H1 (cell line): ENCODE results near the gene RAB36. TPM values are rescaled to one million over a fixed set of nuclear protein-coding genes. Genes with fewer than 3 reads are reported as not detected.

Experiments
- CTCF ChIA-PET: fragments of 300-600 bp; sonication (Branson Sonifier 250); formaldehyde crosslinking; loops from one replicate; lab custom pipeline; 2021; ENCODE audit not compliant: partially characterized antibody; lab: Charles Lee
- POLR2A ChIA-PET: fragments of 300-600 bp; sonication (Branson Sonifier 250); formaldehyde crosslinking; loops from one replicate; lab custom pipeline; 2021; ENCODE audit warnings: inconsistent platforms; ENCODE audit not compliant: partially characterized antibody; lab: Charles Lee
- DNase-seq, 2 experiments: peaks; one replicate each; pipeline versions ENCODE4 v3.0.0 to v3.0.0-alpha.2; 2010 to 2022; ENCODE audit warnings: low spot score in 2 of 2, low read depth in 1 of 2, mixed read lengths in 1 of 2
- FAIRE-seq: peaks from 2 replicates; lab custom pipeline; 2011; peaks lifted over from hg19 to GRCh38; lab: Jason Lieb, UNC
- H2AFZ ChIP-seq: 2 replicates; pipeline ENCODE4 v1.8.1; 2012; ENCODE audit warnings: low read length, inconsistent platforms
- H2AK5ac ChIP-seq: 2 replicates; pipeline ENCODE4 v1.6.1; 2013; ENCODE audit warnings: low read depth, low read length
- H2BK120ac ChIP-seq: replicated peaks from 2 replicates; pipeline ENCODE3; 2013; ENCODE audit warnings: low read depth, low read length, inconsistent platforms
- H2BK12ac ChIP-seq: 2 replicates; pipeline ENCODE4 v1.6.1; 2013; ENCODE audit warnings: low read depth, low read length
- H2BK15ac ChIP-seq: 2 replicates; pipeline ENCODE4 v1.6.1; 2013; ENCODE audit warnings: low read length
- H2BK20ac ChIP-seq: 2 replicates; pipeline ENCODE4 v1.6.1; 2013; ENCODE audit warnings: low read length
- H2BK5ac ChIP-seq: 2 replicates; pipeline ENCODE4 v1.6.1; 2013; ENCODE audit warnings: low read depth, low read length
- H3K14ac ChIP-seq: 2 replicates; pipeline ENCODE4 v1.6.1; 2013; ENCODE audit warnings: inconsistent platforms; ENCODE audit not compliant: insufficient read length
- H3K18ac ChIP-seq: 2 replicates; pipeline ENCODE4 v1.6.1; 2013; ENCODE audit warnings: low read length; ENCODE audit errors: extremely low read depth
- H3K23ac ChIP-seq: 2 replicates; pipeline ENCODE4 v1.6.1; 2013; ENCODE audit warnings: inconsistent platforms; ENCODE audit not compliant: insufficient read length
- H3K23me2 ChIP-seq: 2 replicates; pipeline ENCODE4 v1.6.1; 2013; ENCODE audit warnings: low read depth, low read length
- H3K27ac ChIP-seq: 2 replicates; pipeline ENCODE4 v1.6.1; 2011; ENCODE audit warnings: low read depth, low read length, inconsistent platforms
- H3K27me3 ChIP-seq, 4 experiments: replicated peaks in 1 of 4; 1 replicate in 1 of 4; 2 replicates in 3 of 4; pipeline versions ENCODE4 v1.6.1 to v1.8.1; 2011 to 2013; ENCODE audit warnings: low read length in 3 of 4, mild to moderate bottlenecking in 3 of 4, inconsistent platforms in 2 of 4, mixed read lengths in 2 of 4, moderate library complexity in 1 of 4; ENCODE audit not compliant: control insufficient read depth in 3 of 4, insufficient read depth in 3 of 4; ENCODE audit errors: extremely low read depth in 1 of 4
- H3K36me3 ChIP-seq, 4 experiments: 2 replicates each; pipeline versions ENCODE4 v1.6.1 to v1.8.1; 2011 to 2013; ENCODE audit warnings: mild to moderate bottlenecking in 4 of 4, low read length in 3 of 4, moderate library complexity in 2 of 4, control low read depth in 1 of 4, inconsistent platforms in 1 of 4; ENCODE audit not compliant: insufficient read depth in 4 of 4, control insufficient read depth in 2 of 4
- H3K4ac ChIP-seq: replicated peaks from 2 replicates; pipeline ENCODE3; 2013; ENCODE audit warnings: low read length, low read depth, mixed read lengths, inconsistent platforms; ENCODE audit not compliant: insufficient read length
- H3K4me1 ChIP-seq, 4 experiments: replicated peaks in 1 of 4; 1 replicate in 1 of 4; 2 replicates in 3 of 4; pipeline versions ENCODE4 v1.6.1 to v1.8.1; 2011 to 2013; ENCODE audit warnings: low read length in 3 of 4, inconsistent platforms in 2 of 4, mixed read lengths in 1 of 4; ENCODE audit not compliant: insufficient read depth in 4 of 4, control insufficient read depth in 3 of 4
- H3K4me2 ChIP-seq, 2 experiments: 2 replicates each; pipeline versions ENCODE4 v1.6.1 to v1.8.1; 2011 to 2013; ENCODE audit warnings: low read depth in 2 of 2, low read length in 2 of 2, control low read depth in 1 of 2, inconsistent platforms in 1 of 2, mild to moderate bottlenecking in 1 of 2; ENCODE audit not compliant: insufficient read depth in 1 of 2
- H3K4me3 ChIP-seq, 4 experiments: fragments of 200-600, 300-600 bp in 1 of 4; sonication (generic), shearing (Covaris generic), sonication (Bioruptor Twin) in 1 of 4; 2 replicates each; pipeline versions ENCODE4 v1.5.1 to v1.8.1; 2011 to 2016; ENCODE audit warnings: low read length in 4 of 4, low read depth in 3 of 4, control low read depth in 2 of 4, inconsistent platforms in 2 of 4, mild to moderate bottlenecking in 2 of 4, mixed read lengths in 1 of 4, moderate library complexity in 1 of 4; ENCODE audit not compliant: insufficient read depth in 2 of 4; ENCODE audit errors: extremely low read depth in 1 of 4
- H3K56ac ChIP-seq: replicated peaks from 2 replicates; pipeline ENCODE3; 2013; ENCODE audit warnings: low read depth, mild to moderate bottlenecking, mixed read lengths, low read length, inconsistent platforms; ENCODE audit not compliant: insufficient read length
- H3K79me1 ChIP-seq: 2 replicates; pipeline ENCODE4 v1.6.1; 2013; ENCODE audit warnings: low read depth, low read length, control low read depth
- H3K79me2 ChIP-seq, 2 experiments: 2 replicates each; pipeline versions ENCODE4 v1.6.1 to v1.8.1; 2012 to 2013; ENCODE audit warnings: low read length in 2 of 2, mild to moderate bottlenecking in 2 of 2, inconsistent platforms in 1 of 2; ENCODE audit not compliant: insufficient read depth in 2 of 2, control insufficient read depth in 1 of 2
- H3K9ac ChIP-seq, 4 experiments: replicated peaks in 1 of 4; 1 replicate in 1 of 4; 2 replicates in 3 of 4; pipeline versions ENCODE4 v1.6.1 to v1.8.1; 2011 to 2013; ENCODE audit warnings: low read depth in 3 of 4, low read length in 3 of 4, control low read depth in 2 of 4, mild to moderate bottlenecking in 2 of 4, moderate library complexity in 2 of 4, inconsistent platforms in 1 of 4; ENCODE audit errors: extremely low read depth in 1 of 4
- H3K9me3 ChIP-seq, 2 experiments: 2 replicates each; pipeline versions ENCODE4 v1.6.1 to v1.8.1; 2012 to 2013; ENCODE audit warnings: mild to moderate bottlenecking in 2 of 2, moderate library complexity in 2 of 2, control low read depth in 1 of 2, inconsistent platforms in 1 of 2, low read depth in 1 of 2, low read length in 1 of 2, mixed read lengths in 1 of 2; ENCODE audit not compliant: insufficient read depth in 2 of 2
- H4K20me1 ChIP-seq, 2 experiments: replicated peaks in 1 of 2; 2 replicates each; pipeline versions ENCODE3 to v1.8.1; 2011 to 2013; ENCODE audit warnings: inconsistent platforms in 2 of 2, low read length in 2 of 2, mild to moderate bottlenecking in 1 of 2; ENCODE audit not compliant: insufficient read depth in 2 of 2, control insufficient read depth in 1 of 2
- H4K5ac ChIP-seq: 2 replicates; pipeline ENCODE4 v1.6.1; 2013; ENCODE audit warnings: low read length, low read depth, mixed read lengths, inconsistent platforms; ENCODE audit not compliant: insufficient read length
- H4K8ac ChIP-seq: 2 replicates; pipeline ENCODE4 v1.8.0; 2013; ENCODE audit warnings: mild to moderate bottlenecking, moderate library complexity, low read length, inconsistent platforms; ENCODE audit not compliant: insufficient read depth; ENCODE audit errors: extremely low read depth
- H4K91ac ChIP-seq: replicated peaks from 2 replicates; pipeline ENCODE3; 2013; ENCODE audit warnings: low read length, mixed read lengths, inconsistent platforms; ENCODE audit not compliant: insufficient read length
- ASH2L ChIP-seq: fragments of 200-600, 300-600 bp; sonication (generic); IDR thresholded peaks from one replicate; pipeline ENCODE4 v1.7.1; 2017; ENCODE audit warnings: low read length
- BACH1 ChIP-seq: IDR thresholded peaks from 2 replicates; pipeline ENCODE4 v1.6.1; 2012; ENCODE audit warnings: low read length, improper control_type of control experiment
- BCL11A ChIP-seq, 2 experiments: IDR thresholded peaks; one replicate each; pipeline ENCODE4 v1.6.1; 2011; ENCODE audit warnings: low read depth in 2 of 2, low read length in 2 of 2, mild to moderate bottlenecking in 2 of 2
- BRCA1 ChIP-seq: IDR thresholded peaks from 2 replicates; pipeline ENCODE4 v1.6.1; 2012; ENCODE audit warnings: low read depth, low read length, improper control_type of control experiment
- EP300 ChIP-seq, 2 experiments: IDR thresholded peaks; 1 replicate in 1 of 2; 2 replicates in 1 of 2; pipeline ENCODE4 v1.6.1; 2011 to 2012; ENCODE audit warnings: low read depth in 2 of 2, low read length in 2 of 2, mild to moderate bottlenecking in 2 of 2, borderline replicate concordance in 1 of 2, inconsistent platforms in 1 of 2, moderate library complexity in 1 of 2
- GABPA ChIP-seq: IDR thresholded peaks from 2 replicates; pipeline ENCODE4 v1.6.1; 2011; ENCODE audit warnings: mild to moderate bottlenecking, low read length, moderate library complexity, borderline replicate concordance; ENCODE audit not compliant: insufficient read depth
- GTF2F1 ChIP-seq: IDR thresholded peaks from 2 replicates; pipeline ENCODE4 v1.6.1; 2012; ENCODE audit warnings: low read depth, low read length, improper control_type of control experiment, borderline replicate concordance
- PHF8 ChIP-seq: fragments of 200-600 bp; sonication (generic); conservative IDR thresholded peaks from 2 replicates; pipeline ENCODE4 v1.7.1; 2012; ENCODE audit warnings: low read depth, mild to moderate bottlenecking, inconsistent platforms, low read length, moderate library complexity
- POLR2A ChIP-seq, 2 experiments: IDR thresholded peaks; 1 replicate in 1 of 2; 2 replicates in 1 of 2; pipeline ENCODE4 v1.6.1; 2011; ENCODE audit warnings: low read depth in 2 of 2, low read length in 2 of 2, mild to moderate bottlenecking in 2 of 2; ENCODE audit errors: control extremely low read depth in 1 of 2
- POLR2AphosphoS5 ChIP-seq: IDR thresholded peaks from 2 replicates; pipeline ENCODE4 v1.6.1; 2011; ENCODE audit warnings: low read depth, low read length
- TCF12 ChIP-seq: IDR thresholded peaks from 2 replicates; pipeline ENCODE4 v1.6.1; 2011; ENCODE audit warnings: low read depth, mild to moderate bottlenecking, low read length
- WGBS, 2 experiments: shearing (Covaris generic) in 1 of 2; methylation state at CpG; one replicate each; pipeline versions ENCODE4 v1.1.6 to v1.1.7; 2013 to 2015; ENCODE audit warnings: low lambda C conversion rate in 2 of 2, mixed read lengths in 2 of 2, inconsistent platforms in 1 of 2, low coverage in 1 of 2, missing lambda C conversion rate in 1 of 2; ENCODE audit not compliant: insufficient replicate concordance in 2 of 2, insufficient coverage in 1 of 2, insufficient read length in 1 of 2; ENCODE audit errors: extremely low coverage in 1 of 2, missing lambda C conversion rate in 1 of 2; 5-methylcytosine and 5-hydroxymethylcytosine counted together
- polyA plus RNA-seq, 7 experiments: library from polyadenylated mRNA; depleted of rRNA in 3 of 7; stranded (reverse) in 5 of 7; unstranded in 2 of 7; fragments of >200 nt in 5 of 7; fragments of 200-250 nt in 2 of 7; gene quantifications; 1 replicate in 5 of 7; 2 replicates in 1 of 7; 4 replicates in 1 of 7; pipeline versions ENCODE4 v1.2.1 to v1.2.3, GENCODE V29; 2011 to 2013; ENCODE audit warnings: missing spikeins in 2 of 7, mixed read lengths in 2 of 7
- total RNA-seq: library from RNA; stranded (reverse); fragmentation: NEBNext Ultra II Directional; extraction: Animal tissue kit (Norgen Biotek cat#: 25700); gene quantifications from 2 replicates; pipeline ENCODE4 v1.2.1, GENCODE V29; 2021

RAB36 gene
- total and polyA plus RNA-seq, 2 of the 8 experiments (the other 6 are each of a cell fraction or from before 2014, with no cell fraction given): 1.0 to 1.5 TPM

DNA sequence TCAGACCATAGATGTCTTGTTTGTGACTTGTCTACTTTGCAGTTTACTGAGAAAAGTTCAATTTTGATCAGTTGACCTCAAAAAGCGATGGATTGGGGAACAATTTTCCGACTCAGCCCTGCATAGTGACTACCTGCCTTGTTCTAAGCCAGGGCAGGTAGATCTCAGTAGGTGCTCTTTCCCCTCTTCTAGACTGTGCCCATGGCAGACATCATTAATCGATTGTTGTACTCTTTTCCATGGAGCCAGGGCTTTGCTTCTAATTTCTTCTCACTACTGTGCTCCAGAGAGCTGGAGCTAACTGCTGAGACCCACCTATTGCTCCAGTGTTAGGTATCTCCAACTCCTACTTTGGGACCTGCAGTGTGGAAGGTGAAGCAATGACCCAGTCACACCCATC lies 9.9 kb downstream of the RAB36 start:
- Histone ChIP-seq H3K18ac (no peak overlapping the region), H3K23ac (no peak overlapping the region), H4K5ac (no peak overlapping the region), H3K27me3 (no peaks in the 10 kb centered on the region), H3K14ac (no peak overlapping the region), H2BK15ac (no peak overlapping the region), H4K8ac (no peak overlapping the region), H2AK5ac (no peak overlapping the region)
- FAIRE-seq (no peak), DNase-seq (no peak)
- POLR2A ChIA-PET: no interaction called here
- no peak for TF ChIP-seq GTF2F1
- no peak for TF ChIP-seq EP300 (IDR thresholded peaks at IDR 0.05; ENCODE audit: borderline replicate concordance in 1 of 2, low read depth in 2 of 2, low read length in 2 of 2)
- TF ChIP-seq ASH2L: no peak
- no peak for TF ChIP-seq GABPA
- no peak for TF ChIP-seq BACH1
- TF ChIP-seq BRCA1: no peak
- TF ChIP-seq PHF8: no peak
- no peak for TF ChIP-seq TCF12
- no peak for TF ChIP-seq BCL11A (IDR thresholded peaks at IDR 0.05; ENCODE audit: low read depth in 2 of 2, low read length in 2 of 2)
- no peak for TF ChIP-seq POLR2A (IDR thresholded peaks at IDR 0.05; ENCODE audit: control extremely low read depth in 1 of 2, low read depth in 2 of 2, low read length in 2 of 2)
- no peak for TF ChIP-seq POLR2AphosphoS5
- TF ChIP-seq, all 59 proteins: peak for 0
- Histone ChIP-seq H2BK120ac (no peak overlapping the region), H4K20me1 (no peaks in the 10 kb centered on the region), H3K79me2 (no peaks in the 10 kb centered on the region), H3K23me2 (no peaks in the 10 kb centered on the region), H2AFZ (no peak overlapping the region), H3K4ac (no peak overlapping the region), H3K4me1 (peaks cover 0 to 22% (median 8%) of the 10 kb centered on the region in 4 experiments; a peak in 4 of 7 replicates), H2BK20ac (no peak overlapping the region), H3K27ac (no peak overlapping the region), H3K36me3 (no peaks in the 10 kb centered on the region), H3K9ac (no peak overlapping the region), H2BK5ac (no peak overlapping the region), H3K79me1 (no peaks in the 10 kb centered on the region), H4K91ac (no peak overlapping the region), H3K9me3 (no peaks in the 10 kb centered on the region), H3K4me2 (no peak overlapping the region), H2BK12ac (no peak overlapping the region), H3K4me3 (no peak overlapping the region), H3K56ac (no peak overlapping the region)
- CTCF ChIA-PET: interaction anchor here (0.8 to 4.7 kb wide), 12 partner anchors 9 to 143 kb away, joined by 3 to 49 read pairs (median 6); partner anchors contain the start of genes RAB36 and RSPH14
- WGBS, 2 experiments: 92% methylated on average over 3 of the region's 3 CpGs; no CpG with 5 or more reads in 1 of the 2 experiments
